DND-41 (cell line): ENCODE data around the gene PCDH8.

Source experiments
- EZH2 ChIP-seq: IDR thresholded peaks from 3 replicates; pipeline ENCODE4 v1.6.1; 2012; ENCODE audit warnings: borderline replicate concordance, low read depth, mild to moderate bottlenecking, moderate library complexity, low read length, inconsistent platforms; ENCODE audit not compliant: severe bottlenecking
- TF ChIP-seq, protein P1 (sequence below): IDR thresholded peaks from 2 replicates; pipeline ENCODE4 v1.5.1; 2012; ENCODE audit warnings: borderline replicate concordance, low read length, moderate library complexity, mild to moderate bottlenecking; ENCODE audit not compliant: poor library complexity, severe bottlenecking; ENCODE audit errors: extremely low read depth

GRCh38 chr13:52815330-52815729 lies 33.1 kb downstream of the PCDH8 start:
- TF ChIP-seq, protein P1, sequence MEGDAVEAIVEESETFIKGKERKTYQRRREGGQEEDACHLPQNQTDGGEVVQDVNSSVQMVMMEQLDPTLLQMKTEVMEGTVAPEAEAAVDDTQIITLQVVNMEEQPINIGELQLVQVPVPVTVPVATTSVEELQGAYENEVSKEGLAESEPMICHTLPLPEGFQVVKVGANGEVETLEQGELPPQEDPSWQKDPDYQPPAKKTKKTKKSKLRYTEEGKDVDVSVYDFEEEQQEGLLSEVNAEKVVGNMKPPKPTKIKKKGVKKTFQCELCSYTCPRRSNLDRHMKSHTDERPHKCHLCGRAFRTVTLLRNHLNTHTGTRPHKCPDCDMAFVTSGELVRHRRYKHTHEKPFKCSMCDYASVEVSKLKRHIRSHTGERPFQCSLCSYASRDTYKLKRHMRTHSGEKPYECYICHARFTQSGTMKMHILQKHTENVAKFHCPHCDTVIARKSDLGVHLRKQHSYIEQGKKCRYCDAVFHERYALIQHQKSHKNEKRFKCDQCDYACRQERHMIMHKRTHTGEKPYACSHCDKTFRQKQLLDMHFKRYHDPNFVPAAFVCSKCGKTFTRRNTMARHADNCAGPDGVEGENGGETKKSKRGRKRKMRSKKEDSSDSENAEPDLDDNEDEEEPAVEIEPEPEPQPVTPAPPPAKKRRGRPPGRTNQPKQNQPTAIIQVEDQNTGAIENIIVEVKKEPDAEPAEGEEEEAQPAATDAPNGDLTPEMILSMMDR, result no peak
- TF ChIP-seq EZH2, result no peak
